ENCODE measurements around the gene VPS33A.

Gene VPS33A

GRCh38 chr12:122266230-122266901 is at the start of gene VPS33A:
Gene VPS33A (minus strand): TSS chr12:122266494. CDS start chr12:122266408, 86 bp downstream.
- TF ChIP-seq CTCF (IDR thresholded peaks at IDR 0.05; ENCODE audit: low read depth, low read length) = no peak
- H3K4me3 ChIP-seq (ENCODE audit: low read depth, low read length) = peak within 1 kb of the TSS; percentile 82

GRCh38 chr12:122312926-122313325 is 46.6 kb upstream of the VPS33A start:
- TF ChIP-seq CTCF (IDR thresholded peaks at IDR 0.05; ENCODE audit: low read depth, low read length) = no peak
- H3K4me3 ChIP-seq (ENCODE audit: low read depth, low read length) = no peak overlapping the region

GRCh38 chr12:122311696-122312095 is 45.4 kb upstream of the VPS33A start:
- H3K4me3 ChIP-seq (ENCODE audit: low read depth, low read length) = no peak overlapping the region
- no peak for TF ChIP-seq CTCF (IDR thresholded peaks at IDR 0.05; ENCODE audit: low read depth, low read length)

- no peak for TF ChIP-seq CTCF (IDR thresholded peaks at IDR 0.05; ENCODE audit: low read depth, low read length)
- no peak overlapping the region for H3K4me3 ChIP-seq (ENCODE audit: low read depth, low read length)
Observed at GRCh38 chr12:122310626-122311333, 44.5 kb upstream of the VPS33A start.

GRCh38 chr12:122309564-122310121 is 43.3 kb upstream of the VPS33A start:
- no peak for TF ChIP-seq CTCF (IDR thresholded peaks at IDR 0.05; ENCODE audit: low read depth, low read length)
- no peak overlapping the region for H3K4me3 ChIP-seq (ENCODE audit: low read depth, low read length)

GRCh38 chr12:122308811-122309210 is 42.5 kb upstream of the VPS33A start:
- no peak for TF ChIP-seq CTCF (IDR thresholded peaks at IDR 0.05; ENCODE audit: low read depth, low read length)

GRCh38 chr12:122306407-122306806 is 40.1 kb upstream of the VPS33A start:
- TF ChIP-seq CTCF (IDR thresholded peaks at IDR 0.05; ENCODE audit: low read depth, low read length) = no peak
- H3K4me3 ChIP-seq (ENCODE audit: low read depth, low read length) = no peak overlapping the region

More at GRCh38 chr12:122308811-122309210, 42.5 kb upstream of the VPS33A start:
- H3K4me3 ChIP-seq (ENCODE audit: low read depth, low read length) = no peak overlapping the region

Data from WI38 (cell line).